Hepatocyte (in vitro differentiated cells): ENCODE results near the gene SFN. TPM values are rescaled to one million over a fixed set of nuclear protein-coding genes. Genes with fewer than 3 reads are reported as not detected.

ENCODE experiments used
- DNase-seq: peaks from one replicate; pipeline ENCODE4 v3.0.0-alpha.2; 2016; ENCODE audit warnings: low spot score
- H2AFZ ChIP-seq: fragments of 200-600 bp; sonication (generic); 2 replicates; pipeline ENCODE4 v1.6.0; 2016; ENCODE audit warnings: antibody characterized with exemption, mild to moderate bottlenecking
- H3K27ac ChIP-seq: fragments of 200-600 bp; sonication (generic); 2 replicates; pipeline ENCODE4 v1.5.1; 2016; ENCODE audit warnings: mild to moderate bottlenecking
- H3K27me3 ChIP-seq: fragments of 200-600 bp; sonication (generic); 2 replicates; pipeline ENCODE4 v1.6.1; 2016
- H3K36me3 ChIP-seq: fragments of 200-600 bp; sonication (generic); replicated peaks from 2 replicates; pipeline ENCODE4 v1.5.1; 2016; ENCODE audit warnings: low read depth; ENCODE audit not compliant: insufficient read depth
- H3K4me1 ChIP-seq: fragments of 200-600 bp; sonication (generic); 2 replicates; pipeline ENCODE4 v1.5.1; 2016; ENCODE audit warnings: mild to moderate bottlenecking, moderate library complexity; ENCODE audit not compliant: insufficient read depth
- H3K4me2 ChIP-seq: fragments of 200-600 bp; sonication (generic); 2 replicates; pipeline ENCODE4 v1.6.0; 2016
- H3K4me3 ChIP-seq: fragments of 200-600 bp; sonication (generic); 2 replicates; pipeline ENCODE4 v1.5.1; 2016; ENCODE audit warnings: mild to moderate bottlenecking
- H3K79me2 ChIP-seq: fragments of 200-600 bp; sonication (generic); 2 replicates; pipeline ENCODE4 v1.6.0; 2017; ENCODE audit warnings: mild to moderate bottlenecking
- H3K9me2 ChIP-seq: fragments of 200-600 bp; sonication (generic); replicated peaks from 2 replicates; pipeline ENCODE4 v1.6.0; 2017; ENCODE audit warnings: mild to moderate bottlenecking; ENCODE audit not compliant: insufficient read depth
- H3K9me3 ChIP-seq: fragments of 200-600 bp; sonication (generic); 2 replicates; pipeline ENCODE4 v1.5.1; 2016; ENCODE audit warnings: low read depth, mild to moderate bottlenecking
- H4K20me1 ChIP-seq: fragments of 200-600 bp; sonication (generic); 2 replicates; pipeline ENCODE4 v1.6.0; 2016; ENCODE audit warnings: mild to moderate bottlenecking; ENCODE audit not compliant: insufficient read depth, poor library complexity, severe bottlenecking
- EZH2 ChIP-seq: fragments of 200-600 bp; sonication (generic); IDR thresholded peaks from 2 replicates; pipeline ENCODE4 v1.6.1; 2016; ENCODE audit warnings: antibody characterized with exemption, mild to moderate bottlenecking, borderline replicate concordance
- EZH2phosphoT487 ChIP-seq: fragments of 200-600 bp; sonication (generic); IDR thresholded peaks from one replicate; pipeline ENCODE4 v1.6.1; 2018; ENCODE audit warnings: antibody characterized with exemption, mild to moderate bottlenecking, low read depth, moderate library complexity; ENCODE audit not compliant: unreplicated experiment, severe bottlenecking
- WGBS: methylation state at CpG from one replicate; pipeline ENCODE4 v1.1.6; 2016; ENCODE audit warnings: low lambda C conversion rate; ENCODE audit errors: missing lambda C conversion rate; 5-methylcytosine and 5-hydroxymethylcytosine counted together
- polyA plus RNA-seq: library from polyadenylated mRNA; unstranded; fragments of >200 nt; fragmentation: Nextera tagmentation; extraction: Ambion mirVana; gene quantifications from 2 replicates; pipeline ENCODE4 v1.2.1, GENCODE V29; 2016
- total RNA-seq: library from RNA; depleted of rRNA; stranded (reverse); fragments of >200 nt; gene quantifications from 2 replicates; pipeline ENCODE4 v1.2.3, GENCODE V29; 2014
- TF ChIP-seq, protein P1 (sequence below): fragments of 200-600 bp; sonication (generic); IDR thresholded peaks from 2 replicates; pipeline ENCODE4 v1.5.1; 2016; ENCODE audit warnings: antibody characterized with exemption, mild to moderate bottlenecking; ENCODE audit not compliant: poor library complexity

The SFN gene
- total and polyA plus RNA-seq, 2 experiments from 2014 or later: 3.4 to 8.5 TPM

DNA sequence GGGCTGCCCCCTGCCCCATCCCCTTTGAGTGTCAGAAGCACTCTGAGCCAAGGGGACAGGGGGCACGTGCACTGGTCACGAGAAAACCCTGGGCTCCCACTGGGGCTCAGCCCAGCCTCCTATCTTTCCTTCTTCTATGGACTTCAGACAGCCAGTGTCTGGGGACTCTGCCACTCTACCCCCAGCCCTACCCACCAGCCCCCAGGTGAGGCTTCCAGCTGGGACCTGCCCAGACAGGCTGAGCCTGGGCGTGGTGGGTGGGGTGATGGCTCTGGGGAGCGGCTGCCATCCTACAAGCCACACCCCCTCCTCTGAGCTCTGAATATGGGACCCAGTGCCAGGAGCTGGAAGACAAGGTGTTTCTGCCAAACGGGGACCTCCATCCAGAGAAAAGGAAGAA, 8.0 kb upstream of the SFN start:
- Histone ChIP-seq H3K4me3 (no peak overlapping the region), H3K9me2 (no peaks in the 10 kb centered on the region), H3K79me2 (no peaks in the 10 kb centered on the region), H3K27ac (no peak overlapping the region), H3K4me2 (no peak overlapping the region), H3K36me3 (no peaks in the 10 kb centered on the region), H4K20me1 (no peaks in the 10 kb centered on the region), H3K4me1 (no peaks in the 10 kb centered on the region), H2AFZ (no peak overlapping the region), H3K9me3 (no peaks in the 10 kb centered on the region), H3K27me3 (no peaks in the 10 kb centered on the region)
- WGBS: 92% methylated on average over 5 of the region's 5 CpGs
- no peak for TF ChIP-seq EZH2
- TF ChIP-seq EZH2phosphoT487: no peak
- TF ChIP-seq, protein P1, sequence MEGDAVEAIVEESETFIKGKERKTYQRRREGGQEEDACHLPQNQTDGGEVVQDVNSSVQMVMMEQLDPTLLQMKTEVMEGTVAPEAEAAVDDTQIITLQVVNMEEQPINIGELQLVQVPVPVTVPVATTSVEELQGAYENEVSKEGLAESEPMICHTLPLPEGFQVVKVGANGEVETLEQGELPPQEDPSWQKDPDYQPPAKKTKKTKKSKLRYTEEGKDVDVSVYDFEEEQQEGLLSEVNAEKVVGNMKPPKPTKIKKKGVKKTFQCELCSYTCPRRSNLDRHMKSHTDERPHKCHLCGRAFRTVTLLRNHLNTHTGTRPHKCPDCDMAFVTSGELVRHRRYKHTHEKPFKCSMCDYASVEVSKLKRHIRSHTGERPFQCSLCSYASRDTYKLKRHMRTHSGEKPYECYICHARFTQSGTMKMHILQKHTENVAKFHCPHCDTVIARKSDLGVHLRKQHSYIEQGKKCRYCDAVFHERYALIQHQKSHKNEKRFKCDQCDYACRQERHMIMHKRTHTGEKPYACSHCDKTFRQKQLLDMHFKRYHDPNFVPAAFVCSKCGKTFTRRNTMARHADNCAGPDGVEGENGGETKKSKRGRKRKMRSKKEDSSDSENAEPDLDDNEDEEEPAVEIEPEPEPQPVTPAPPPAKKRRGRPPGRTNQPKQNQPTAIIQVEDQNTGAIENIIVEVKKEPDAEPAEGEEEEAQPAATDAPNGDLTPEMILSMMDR: no peak
- no peak for DNase-seq

DNA sequence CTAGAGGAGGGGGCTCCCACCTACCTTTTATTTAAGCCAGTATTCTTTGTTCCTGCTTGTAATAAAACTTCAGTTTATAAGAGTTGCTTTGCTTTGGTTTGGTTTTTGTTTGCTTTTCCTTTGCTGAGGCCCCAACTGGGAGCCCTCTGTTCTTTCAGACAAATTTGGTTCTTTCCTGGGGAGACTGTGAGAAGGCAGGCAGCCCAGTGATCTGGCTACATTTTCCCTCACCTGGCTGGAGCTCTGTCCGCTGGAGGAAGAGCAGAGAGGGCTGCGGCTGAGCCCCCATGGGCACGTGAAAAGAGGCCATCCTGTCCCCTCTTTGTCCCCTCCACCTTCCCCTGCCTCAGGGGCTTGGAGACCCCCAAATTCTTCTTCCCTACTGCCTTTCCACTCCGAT, 7.3 kb upstream of the SFN start:
- Histone ChIP-seq H4K20me1 (no peaks in the 10 kb centered on the region), H3K79me2 (no peaks in the 10 kb centered on the region), H3K9me3 (no peaks in the 10 kb centered on the region), H3K9me2 (no peaks in the 10 kb centered on the region), H3K36me3 (no peaks in the 10 kb centered on the region), H3K4me2 (no peak overlapping the region), H3K27ac (no peak overlapping the region), H3K27me3 (no peaks in the 10 kb centered on the region), H2AFZ (no peak overlapping the region), H3K4me3 (no peak overlapping the region), H3K4me1 (no peaks in the 10 kb centered on the region)
- WGBS: 90% methylated on average over 4 of the region's 4 CpGs
- TF ChIP-seq EZH2phosphoT487: no peak
- TF ChIP-seq EZH2: no peak
- TF ChIP-seq, protein P1: no peak
- DNase-seq: no peak

DNA sequence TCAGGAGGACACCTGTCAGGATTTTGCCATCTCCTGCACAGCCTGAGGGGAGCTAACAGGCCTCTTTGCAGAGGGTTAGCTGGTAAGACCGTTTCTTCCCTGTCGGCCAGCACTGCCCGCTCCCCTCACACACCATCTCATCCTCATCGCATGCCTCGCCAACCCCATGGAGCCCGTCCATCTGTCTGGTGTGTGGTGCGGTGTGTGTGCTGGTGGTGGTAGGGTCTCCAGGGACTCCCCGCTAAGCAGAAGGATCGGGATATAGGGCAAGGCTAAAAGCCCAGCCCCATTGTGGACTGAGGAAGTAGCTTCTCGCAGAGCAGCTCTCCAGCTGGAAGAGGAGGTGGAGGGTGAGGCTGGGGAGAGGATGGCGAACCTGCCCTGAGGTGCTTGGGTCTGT, 6.8 kb upstream of the SFN start:
- no peak overlapping the region for H3K27ac ChIP-seq
- no peak overlapping the region for H2AFZ ChIP-seq
- H3K79me2 ChIP-seq: no peaks in the 10 kb centered on the region
- H3K9me2 ChIP-seq: no peaks in the 10 kb centered on the region
- TF ChIP-seq, protein P1: no peak
- TF ChIP-seq EZH2phosphoT487 (no peak), EZH2 (no peak)
- no peaks in the 10 kb centered on the region for H3K4me1 ChIP-seq
- DNase-seq: no peak
- H3K9me3 ChIP-seq: no peaks in the 10 kb centered on the region
- WGBS: 89% methylated on average over 11 of the region's 11 CpGs
- no peak overlapping the region for H3K4me3 ChIP-seq
- H3K36me3 ChIP-seq: no peaks in the 10 kb centered on the region
- H4K20me1 ChIP-seq: no peaks in the 10 kb centered on the region
- H3K27me3 ChIP-seq: no peaks in the 10 kb centered on the region
- H3K4me2 ChIP-seq: no peak overlapping the region
